OCI-LY7 (cell line): ENCODE data around the gene MAPK8IP3. TPM values are rescaled to one million over a fixed set of nuclear protein-coding genes. Genes with fewer than 3 reads are reported as not detected.

Experiments used
- BruUV-seq: library from RNA; stranded (reverse); fragments of 400-500 nt; replicated peaks from 2 replicates; lab custom pipeline; 2021; lab: Mats Ljungman, UMichigan
- CTCF ChIA-PET: fragments of 300-600 bp; sonication (Branson Sonifier 250); formaldehyde crosslinking; loops from one replicate; lab custom pipeline; 2022; ENCODE audit warnings: antibody characterized with exemption; ENCODE audit not compliant: unreplicated experiment; lab: Charles Lee
- POLR2A ChIA-PET: fragments of 300-600 bp; sonication (Branson Sonifier 250); formaldehyde crosslinking; loops from one replicate; lab custom pipeline; 2022; ENCODE audit warnings: antibody characterized with exemption; lab: Charles Lee
- DNase-seq: peaks from one replicate; pipeline ENCODE4 v3.0.0-alpha.2; 2015; ENCODE audit warnings: low spot score
- H2AFZ ChIP-seq: fragments of 200-600 bp; sonication (generic), shearing (Covaris generic); 2 replicates; pipeline ENCODE4 v1.6.1; 2014; ENCODE audit warnings: mild to moderate bottlenecking, antibody characterized with exemption, low read length, moderate library complexity
- H3K27ac ChIP-seq: fragments of 200-600 bp; sonication (generic); 2 replicates; pipeline ENCODE4 v1.5.1; 2014; ENCODE audit warnings: mixed run types, low read depth, mild to moderate bottlenecking, moderate library complexity, low read length, inconsistent platforms; ENCODE audit not compliant: poor library complexity, severe bottlenecking
- H3K36me3 ChIP-seq: fragments of 200-600 bp; sonication (generic); 2 replicates; pipeline ENCODE4 v1.6.1; 2014; ENCODE audit warnings: mild to moderate bottlenecking, antibody characterized with exemption, low read length, moderate library complexity, mixed read lengths; ENCODE audit not compliant: insufficient read depth
- H3K4me1 ChIP-seq: fragments of 200-600 bp; sonication (generic); 2 replicates; pipeline ENCODE4 v1.5.1; 2014; ENCODE audit warnings: mild to moderate bottlenecking, low read length; ENCODE audit not compliant: insufficient read depth, poor library complexity, severe bottlenecking
- H3K4me2 ChIP-seq: fragments of 200-600 bp; sonication (generic); 2 replicates; pipeline ENCODE4 v1.6.1; 2014; ENCODE audit warnings: mild to moderate bottlenecking, low read length
- H3K4me3 ChIP-seq: fragments of 200-600 bp; sonication (generic); 2 replicates; pipeline ENCODE4 v1.5.1; 2014; ENCODE audit warnings: mild to moderate bottlenecking, low read depth, low read length; ENCODE audit not compliant: poor library complexity, severe bottlenecking
- H3K79me2 ChIP-seq: fragments of 200-600 bp; sonication (generic); 2 replicates; pipeline ENCODE4 v1.6.1; 2016; ENCODE audit warnings: low read depth, mild to moderate bottlenecking, low read length, moderate library complexity, mixed read lengths; ENCODE audit not compliant: insufficient read depth
- H3K9me2 ChIP-seq: fragments of 200-600 bp; sonication (generic); 2 replicates; pipeline ENCODE4 v1.6.1; 2016; ENCODE audit warnings: mild to moderate bottlenecking, low read length, mixed read lengths; ENCODE audit not compliant: insufficient read depth
- H3K9me3 ChIP-seq: fragments of 200-600 bp; sonication (generic); 2 replicates; pipeline ENCODE4 v1.6.1; 2014; ENCODE audit warnings: mild to moderate bottlenecking, mixed run types, low read length, mixed read lengths
- H4K20me1 ChIP-seq: fragments of 200-600 bp; sonication (generic); 2 replicates; pipeline ENCODE4 v1.6.1; 2014; ENCODE audit warnings: mild to moderate bottlenecking, antibody characterized with exemption, low read length, moderate library complexity, mixed read lengths; ENCODE audit not compliant: insufficient read depth
- EZH2phosphoT487 ChIP-seq: fragments of 200-600 bp; sonication (generic); IDR thresholded peaks from 2 replicates; pipeline ENCODE4 v1.6.1; 2018; ENCODE audit warnings: low read depth, borderline replicate concordance, mild to moderate bottlenecking, mixed run types, antibody characterized with exemption, low read length, moderate library complexity, mixed read lengths
- intact Hi-C: fragments of 100-400 bp; cut with micrococcal nuclease; formaldehyde crosslinking; loops from one replicate; pipeline ENCODE4 v1.10.0; 2022; ENCODE audit not compliant: unreplicated experiment
- total RNA-seq, 2 experiments: library from RNA; depleted of rRNA in 1 of 2; stranded (reverse); fragments of >200 nt in 1 of 2; shearing (Covaris generic) in 1 of 2; gene quantifications; 2 replicates each; pipeline ENCODE4 v1.2.3, GENCODE V29; 2014 to 2022
- TF ChIP-seq, protein P1 (sequence below): fragments of 200-600 bp; sonication (generic); conservative IDR thresholded peaks from 2 replicates; pipeline ENCODE4 v1.5.1; 2014; ENCODE audit warnings: mild to moderate bottlenecking, antibody characterized with exemption, low read length, moderate library complexity, mixed read lengths

MAPK8IP3 gene
- total RNA-seq, 2 experiments from 2014 or later: 114 to 130 TPM

DNA sequence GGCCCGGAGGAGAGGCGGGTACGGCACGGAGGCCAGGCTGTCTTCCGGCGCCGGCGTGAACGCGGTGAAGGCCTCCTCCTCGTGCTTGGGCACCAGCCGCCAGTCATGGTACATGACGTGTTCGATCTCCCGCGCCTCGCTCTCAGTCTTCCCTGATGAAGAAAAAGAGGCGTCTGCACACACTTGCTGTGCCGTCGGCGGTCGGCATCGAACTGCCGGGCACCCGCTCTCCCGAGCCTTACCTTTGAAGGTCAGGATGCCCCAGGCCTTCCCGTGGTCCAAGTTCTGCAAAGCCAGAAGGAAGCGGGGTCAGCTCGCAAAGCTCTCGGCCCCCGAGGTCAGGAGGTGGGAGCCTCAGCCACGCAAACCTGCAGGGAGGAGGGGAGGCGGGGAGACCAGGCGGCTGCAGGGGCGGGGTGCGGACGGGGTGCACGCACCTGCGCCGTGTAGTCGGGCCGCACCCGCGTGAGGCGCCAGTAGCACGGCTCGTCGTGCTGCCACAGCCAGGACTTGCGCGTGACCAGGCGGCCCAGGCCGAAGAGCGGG is 66.4 kb downstream of the MAPK8IP3 start, which contains the start of gene EME2:
TSS of gene EME2 (plus strand) at position 449 of the 546 bp plus-strand sequence. CDS start 418 bp downstream, outside the sequence.
- CTCF ChIA-PET: no interaction called here
- DNase-seq: no peak
- POLR2A ChIA-PET: interaction anchor here (0.6 to 1.9 kb wide), 2 partner anchors 10 to 56 kb away, joined by 3 to 9 read pairs; partner anchors contain the start of genes NUBP2 and SPSB3
- Histone ChIP-seq H4K20me1 (no peaks in the 10 kb centered on the region), H2AFZ (peak within 1 kb of the TSS; percentile 40; the same call in 1 of the 2 replicates), H3K4me1 (peaks cover 23% of the 10 kb centered on the region), H3K79me2 (peaks cover 26% of the 10 kb centered on the region; the same call in 1 of the 2 replicates), H3K4me2 (peak within 1 kb of the TSS; percentile 100), H3K36me3 (peaks cover 67% of the 10 kb centered on the region), H3K4me3 (peak within 1 kb of the TSS; percentile 98), H3K9me3 (no peaks in the 10 kb centered on the region), H3K27ac (peak within 1 kb of the TSS; percentile 89), H3K9me2 (no peaks in the 10 kb centered on the region)
- TSS peak; percentile 29 for BruUV-seq
- TF ChIP-seq, protein P1, sequence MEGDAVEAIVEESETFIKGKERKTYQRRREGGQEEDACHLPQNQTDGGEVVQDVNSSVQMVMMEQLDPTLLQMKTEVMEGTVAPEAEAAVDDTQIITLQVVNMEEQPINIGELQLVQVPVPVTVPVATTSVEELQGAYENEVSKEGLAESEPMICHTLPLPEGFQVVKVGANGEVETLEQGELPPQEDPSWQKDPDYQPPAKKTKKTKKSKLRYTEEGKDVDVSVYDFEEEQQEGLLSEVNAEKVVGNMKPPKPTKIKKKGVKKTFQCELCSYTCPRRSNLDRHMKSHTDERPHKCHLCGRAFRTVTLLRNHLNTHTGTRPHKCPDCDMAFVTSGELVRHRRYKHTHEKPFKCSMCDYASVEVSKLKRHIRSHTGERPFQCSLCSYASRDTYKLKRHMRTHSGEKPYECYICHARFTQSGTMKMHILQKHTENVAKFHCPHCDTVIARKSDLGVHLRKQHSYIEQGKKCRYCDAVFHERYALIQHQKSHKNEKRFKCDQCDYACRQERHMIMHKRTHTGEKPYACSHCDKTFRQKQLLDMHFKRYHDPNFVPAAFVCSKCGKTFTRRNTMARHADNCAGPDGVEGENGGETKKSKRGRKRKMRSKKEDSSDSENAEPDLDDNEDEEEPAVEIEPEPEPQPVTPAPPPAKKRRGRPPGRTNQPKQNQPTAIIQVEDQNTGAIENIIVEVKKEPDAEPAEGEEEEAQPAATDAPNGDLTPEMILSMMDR: no peak
- TF ChIP-seq EZH2phosphoT487: no peak
- intact Hi-C loops: loop anchor here (2.0 to 5.0 kb wide), 2 partner anchors 66 to 160 kb away; partner anchors contain the start of genes CRAMP1, IFT140 and MAPK8IP3

DNA sequence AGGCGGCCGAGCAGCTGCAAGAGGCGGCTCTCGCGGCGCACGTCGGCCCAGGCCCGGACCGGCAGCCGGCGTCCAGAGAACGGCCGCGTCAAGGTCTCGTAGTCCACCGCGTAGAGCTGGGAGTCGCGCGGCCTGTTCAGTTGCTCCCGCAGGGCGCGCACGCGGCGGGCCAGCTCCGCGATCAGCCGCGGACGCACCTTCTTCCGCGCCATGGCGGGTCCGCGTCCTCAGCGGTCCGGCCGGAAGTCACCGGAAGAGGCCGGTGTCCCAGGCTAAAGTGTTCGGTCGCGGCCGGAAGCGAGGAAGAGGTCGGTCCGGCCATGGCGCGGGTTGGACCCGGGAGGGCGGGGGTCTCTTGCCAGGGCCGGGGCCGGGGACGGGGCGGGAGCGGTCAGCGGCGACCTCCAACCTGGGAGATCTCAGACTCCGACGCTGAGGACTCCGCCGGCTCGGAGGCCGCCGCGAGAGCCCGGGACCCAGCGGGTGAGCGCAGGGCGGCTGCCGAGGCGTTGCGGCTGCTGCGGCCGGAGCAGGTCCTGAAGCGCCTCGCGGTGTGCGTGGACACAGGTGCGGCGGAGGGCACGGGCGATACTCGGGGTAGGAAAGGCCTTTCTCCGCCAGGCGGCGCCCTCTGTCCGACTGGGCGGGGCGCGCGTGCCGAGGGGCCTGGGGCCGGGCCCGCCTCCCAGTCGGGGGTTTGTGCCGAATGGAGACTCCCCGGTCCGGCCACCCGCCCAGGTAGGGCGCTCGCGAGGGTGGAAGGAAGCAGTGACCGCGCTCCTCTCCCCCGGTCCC is 67.1 kb downstream of the MAPK8IP3 start, which contains the start of gene MRPS34:
TSS of gene MRPS34 (minus strand) at position 227 of the 795 bp plus-strand sequence. CDS start at position 212, 15 bp downstream.
- BruUV-seq: no TSS peak
- Histone ChIP-seq H3K4me1 (peaks cover 23% of the 10 kb centered on the region), H3K27ac (peak within 1 kb of the TSS; percentile 89), H2AFZ (peak within 1 kb of the TSS; percentile 40; the same call in 1 of the 2 replicates), H3K4me3 (peak within 1 kb of the TSS; percentile 98), H3K36me3 (peaks cover 67% of the 10 kb centered on the region), H4K20me1 (no peaks in the 10 kb centered on the region), H3K9me2 (no peaks in the 10 kb centered on the region), H3K79me2 (peaks cover 26% of the 10 kb centered on the region; the same call in 1 of the 2 replicates), H3K4me2 (peak within 1 kb of the TSS; percentile 100), H3K9me3 (no peaks in the 10 kb centered on the region)
- peak; percentile 92 for DNase-seq
- intact Hi-C loops: loop anchor here (1.0 to 5.0 kb wide), 4 partner anchors 9 to 161 kb away; partner anchors contain the start of genes CRAMP1, IFT140, JPT2 and MAPK8IP3
- TF ChIP-seq, protein P1: peak; percentile 80
- TF ChIP-seq EZH2phosphoT487: no peak
- CTCF ChIA-PET: no interaction called here
- POLR2A ChIA-PET: interaction anchor here (1.9 kb wide), 1 partner anchor 10 kb away, joined by 9 read pairs; the partner anchor contains the start of genes NUBP2 and SPSB3
